H1 (cell line): ENCODE data around the gene CREBBP. TPM values are rescaled to one million over a fixed set of nuclear protein-coding genes. Genes with fewer than 3 reads are reported as not detected.

Source experiments
- CTCF ChIA-PET: fragments of 300-600 bp; sonication (Branson Sonifier 250); formaldehyde crosslinking; loops from one replicate; lab custom pipeline; 2021; ENCODE audit not compliant: partially characterized antibody; lab: Charles Lee
- POLR2A ChIA-PET: fragments of 300-600 bp; sonication (Branson Sonifier 250); formaldehyde crosslinking; loops from one replicate; lab custom pipeline; 2021; ENCODE audit warnings: inconsistent platforms; ENCODE audit not compliant: partially characterized antibody; lab: Charles Lee
- DNase-seq, 2 experiments: peaks; one replicate each; pipeline versions ENCODE4 v3.0.0 to v3.0.0-alpha.2; 2010 to 2022; ENCODE audit warnings: low spot score in 2 of 2, low read depth in 1 of 2, mixed read lengths in 1 of 2
- FAIRE-seq: peaks from 2 replicates; lab custom pipeline; 2011; peaks lifted over from hg19 to GRCh38; lab: Jason Lieb, UNC
- H2AFZ ChIP-seq: 2 replicates; pipeline ENCODE4 v1.8.1; 2012; ENCODE audit warnings: low read length, inconsistent platforms
- H2AK5ac ChIP-seq: 2 replicates; pipeline ENCODE4 v1.6.1; 2013; ENCODE audit warnings: low read depth, low read length
- H2BK120ac ChIP-seq: replicated peaks from 2 replicates; pipeline ENCODE3; 2013; ENCODE audit warnings: low read depth, low read length, inconsistent platforms
- H2BK12ac ChIP-seq: 2 replicates; pipeline ENCODE4 v1.6.1; 2013; ENCODE audit warnings: low read depth, low read length
- H2BK15ac ChIP-seq: 2 replicates; pipeline ENCODE4 v1.6.1; 2013; ENCODE audit warnings: low read length
- H2BK20ac ChIP-seq: 2 replicates; pipeline ENCODE4 v1.6.1; 2013; ENCODE audit warnings: low read length
- H2BK5ac ChIP-seq: 2 replicates; pipeline ENCODE4 v1.6.1; 2013; ENCODE audit warnings: low read depth, low read length
- H3K14ac ChIP-seq: 2 replicates; pipeline ENCODE4 v1.6.1; 2013; ENCODE audit warnings: inconsistent platforms; ENCODE audit not compliant: insufficient read length
- H3K18ac ChIP-seq: 2 replicates; pipeline ENCODE4 v1.6.1; 2013; ENCODE audit warnings: low read length; ENCODE audit errors: extremely low read depth
- H3K23ac ChIP-seq: 2 replicates; pipeline ENCODE4 v1.6.1; 2013; ENCODE audit warnings: inconsistent platforms; ENCODE audit not compliant: insufficient read length
- H3K23me2 ChIP-seq: 2 replicates; pipeline ENCODE4 v1.6.1; 2013; ENCODE audit warnings: low read depth, low read length
- H3K27ac ChIP-seq: 2 replicates; pipeline ENCODE4 v1.6.1; 2011; ENCODE audit warnings: low read depth, low read length, inconsistent platforms
- H3K27me3 ChIP-seq, 4 experiments: replicated peaks in 1 of 4; 1 replicate in 1 of 4; 2 replicates in 3 of 4; pipeline versions ENCODE4 v1.6.1 to v1.8.1; 2011 to 2013; ENCODE audit warnings: low read length in 3 of 4, mild to moderate bottlenecking in 3 of 4, inconsistent platforms in 2 of 4, mixed read lengths in 2 of 4, moderate library complexity in 1 of 4; ENCODE audit not compliant: control insufficient read depth in 3 of 4, insufficient read depth in 3 of 4; ENCODE audit errors: extremely low read depth in 1 of 4
- H3K36me3 ChIP-seq, 4 experiments: 2 replicates each; pipeline versions ENCODE4 v1.6.1 to v1.8.1; 2011 to 2013; ENCODE audit warnings: mild to moderate bottlenecking in 4 of 4, low read length in 3 of 4, moderate library complexity in 2 of 4, control low read depth in 1 of 4, inconsistent platforms in 1 of 4; ENCODE audit not compliant: insufficient read depth in 4 of 4, control insufficient read depth in 2 of 4
- H3K4ac ChIP-seq: replicated peaks from 2 replicates; pipeline ENCODE3; 2013; ENCODE audit warnings: low read length, low read depth, mixed read lengths, inconsistent platforms; ENCODE audit not compliant: insufficient read length
- H3K4me1 ChIP-seq, 4 experiments: replicated peaks in 1 of 4; 1 replicate in 1 of 4; 2 replicates in 3 of 4; pipeline versions ENCODE4 v1.6.1 to v1.8.1; 2011 to 2013; ENCODE audit warnings: low read length in 3 of 4, inconsistent platforms in 2 of 4, mixed read lengths in 1 of 4; ENCODE audit not compliant: insufficient read depth in 4 of 4, control insufficient read depth in 3 of 4
- H3K4me2 ChIP-seq, 2 experiments: 2 replicates each; pipeline versions ENCODE4 v1.6.1 to v1.8.1; 2011 to 2013; ENCODE audit warnings: low read depth in 2 of 2, low read length in 2 of 2, control low read depth in 1 of 2, inconsistent platforms in 1 of 2, mild to moderate bottlenecking in 1 of 2; ENCODE audit not compliant: insufficient read depth in 1 of 2
- H3K4me3 ChIP-seq, 4 experiments: fragments of 200-600, 300-600 bp in 1 of 4; sonication (generic), shearing (Covaris generic), sonication (Bioruptor Twin) in 1 of 4; 2 replicates each; pipeline versions ENCODE4 v1.5.1 to v1.8.1; 2011 to 2016; ENCODE audit warnings: low read length in 4 of 4, low read depth in 3 of 4, control low read depth in 2 of 4, inconsistent platforms in 2 of 4, mild to moderate bottlenecking in 2 of 4, mixed read lengths in 1 of 4, moderate library complexity in 1 of 4; ENCODE audit not compliant: insufficient read depth in 2 of 4; ENCODE audit errors: extremely low read depth in 1 of 4
- H3K56ac ChIP-seq: replicated peaks from 2 replicates; pipeline ENCODE3; 2013; ENCODE audit warnings: low read depth, mild to moderate bottlenecking, mixed read lengths, low read length, inconsistent platforms; ENCODE audit not compliant: insufficient read length
- H3K79me1 ChIP-seq: 2 replicates; pipeline ENCODE4 v1.6.1; 2013; ENCODE audit warnings: low read depth, low read length, control low read depth
- H3K79me2 ChIP-seq, 2 experiments: 2 replicates each; pipeline versions ENCODE4 v1.6.1 to v1.8.1; 2012 to 2013; ENCODE audit warnings: low read length in 2 of 2, mild to moderate bottlenecking in 2 of 2, inconsistent platforms in 1 of 2; ENCODE audit not compliant: insufficient read depth in 2 of 2, control insufficient read depth in 1 of 2
- H3K9ac ChIP-seq, 4 experiments: replicated peaks in 1 of 4; 1 replicate in 1 of 4; 2 replicates in 3 of 4; pipeline versions ENCODE4 v1.6.1 to v1.8.1; 2011 to 2013; ENCODE audit warnings: low read depth in 3 of 4, low read length in 3 of 4, control low read depth in 2 of 4, mild to moderate bottlenecking in 2 of 4, moderate library complexity in 2 of 4, inconsistent platforms in 1 of 4; ENCODE audit errors: extremely low read depth in 1 of 4
- H3K9me3 ChIP-seq, 2 experiments: 2 replicates each; pipeline versions ENCODE4 v1.6.1 to v1.8.1; 2012 to 2013; ENCODE audit warnings: mild to moderate bottlenecking in 2 of 2, moderate library complexity in 2 of 2, control low read depth in 1 of 2, inconsistent platforms in 1 of 2, low read depth in 1 of 2, low read length in 1 of 2, mixed read lengths in 1 of 2; ENCODE audit not compliant: insufficient read depth in 2 of 2
- H4K20me1 ChIP-seq, 2 experiments: replicated peaks in 1 of 2; 2 replicates each; pipeline versions ENCODE3 to v1.8.1; 2011 to 2013; ENCODE audit warnings: inconsistent platforms in 2 of 2, low read length in 2 of 2, mild to moderate bottlenecking in 1 of 2; ENCODE audit not compliant: insufficient read depth in 2 of 2, control insufficient read depth in 1 of 2
- H4K5ac ChIP-seq: 2 replicates; pipeline ENCODE4 v1.6.1; 2013; ENCODE audit warnings: low read length, low read depth, mixed read lengths, inconsistent platforms; ENCODE audit not compliant: insufficient read length
- H4K8ac ChIP-seq: 2 replicates; pipeline ENCODE4 v1.8.0; 2013; ENCODE audit warnings: mild to moderate bottlenecking, moderate library complexity, low read length, inconsistent platforms; ENCODE audit not compliant: insufficient read depth; ENCODE audit errors: extremely low read depth
- H4K91ac ChIP-seq: replicated peaks from 2 replicates; pipeline ENCODE3; 2013; ENCODE audit warnings: low read length, mixed read lengths, inconsistent platforms; ENCODE audit not compliant: insufficient read length
- CBX5 ChIP-seq: fragments of 300-800, 300-1000 bp; sonication (generic); IDR thresholded peaks from 2 replicates; pipeline ENCODE4 v1.7.1; 2016; ENCODE audit warnings: antibody characterized with exemption, low read length, low read depth
- CHD1 ChIP-seq: IDR thresholded peaks from 2 replicates; pipeline ENCODE4 v1.6.1; 2012; ENCODE audit warnings: low read depth, low read length, improper control_type of control experiment
- TEAD4 ChIP-seq: IDR thresholded peaks from 2 replicates; pipeline ENCODE4 v1.6.1; 2012; ENCODE audit warnings: low read depth, low read length, inconsistent platforms, mixed read lengths
- WGBS, 2 experiments: shearing (Covaris generic) in 1 of 2; methylation state at CpG; one replicate each; pipeline versions ENCODE4 v1.1.6 to v1.1.7; 2013 to 2015; ENCODE audit warnings: low lambda C conversion rate in 2 of 2, mixed read lengths in 2 of 2, inconsistent platforms in 1 of 2, low coverage in 1 of 2, missing lambda C conversion rate in 1 of 2; ENCODE audit not compliant: insufficient replicate concordance in 2 of 2, insufficient coverage in 1 of 2, insufficient read length in 1 of 2; ENCODE audit errors: extremely low coverage in 1 of 2, missing lambda C conversion rate in 1 of 2; 5-methylcytosine and 5-hydroxymethylcytosine counted together
- polyA plus RNA-seq, 7 experiments: library from polyadenylated mRNA; depleted of rRNA in 3 of 7; stranded (reverse) in 5 of 7; unstranded in 2 of 7; fragments of >200 nt in 5 of 7; fragments of 200-250 nt in 2 of 7; gene quantifications; 1 replicate in 5 of 7; 2 replicates in 1 of 7; 4 replicates in 1 of 7; pipeline versions ENCODE4 v1.2.1 to v1.2.3, GENCODE V29; 2011 to 2013; ENCODE audit warnings: missing spikeins in 2 of 7, mixed read lengths in 2 of 7
- total RNA-seq: library from RNA; stranded (reverse); fragmentation: NEBNext Ultra II Directional; extraction: Animal tissue kit (Norgen Biotek cat#: 25700); gene quantifications from 2 replicates; pipeline ENCODE4 v1.2.1, GENCODE V29; 2021
- TF ChIP-seq, protein P1 (sequence below): IDR thresholded peaks from 2 replicates; pipeline ENCODE4 v1.6.1; 2012; ENCODE audit warnings: inconsistent platforms
- TF ChIP-seq, protein P2 (sequence below): IDR thresholded peaks from 2 replicates; pipeline ENCODE4 v1.6.1; 2011; ENCODE audit warnings: low read length, improper control_type of control experiment

Gene CREBBP
- total and polyA plus RNA-seq, 2 of the 8 experiments (the other 6 are each of a cell fraction or from before 2014, with no cell fraction given): 10.0 to 60.1 TPM

DNA sequence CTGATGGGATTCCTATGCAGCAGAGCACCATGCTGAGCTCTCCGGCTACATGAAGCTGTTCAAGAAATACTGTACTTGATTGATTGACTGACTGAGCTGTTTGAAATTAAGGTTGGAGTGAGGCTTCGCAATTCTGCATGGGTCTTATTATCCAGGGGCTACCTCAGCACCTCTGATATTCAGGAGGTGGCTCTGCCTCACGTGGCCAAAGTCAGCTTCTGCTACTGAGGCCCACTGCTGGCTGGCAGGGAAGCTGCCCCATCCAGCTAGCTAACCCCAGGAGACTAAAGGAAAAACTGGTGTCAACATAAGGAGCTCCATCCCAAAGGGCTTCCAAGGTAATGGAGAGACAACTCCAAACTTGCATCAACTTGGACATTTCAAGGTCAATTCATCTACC is 97.0 kb downstream of the CREBBP start:
- no peak overlapping the region for H2AK5ac ChIP-seq
- H4K91ac ChIP-seq: no peak overlapping the region
- H3K4me2 ChIP-seq: no peak overlapping the region
- DNase-seq (no peak), FAIRE-seq (no peak)
- no peaks in the 10 kb centered on the region for H3K27me3 ChIP-seq
- no peak overlapping the region for H3K9ac ChIP-seq
- POLR2A ChIA-PET: no interaction called here
- no peaks in the 10 kb centered on the region for H3K4me1 ChIP-seq
- H3K23ac ChIP-seq: no peak overlapping the region
- no peak overlapping the region for H3K4ac ChIP-seq
- CTCF ChIA-PET: no interaction called here
- no peak overlapping the region for H2BK120ac ChIP-seq
- no peaks in the 10 kb centered on the region for H3K23me2 ChIP-seq
- H3K27ac ChIP-seq: no peak overlapping the region
- H3K79me2 ChIP-seq: 0 out of 4 replicates have a peak, but pooled peaks cover 0 to 10% of the 10 kb centered on the region in 2 experiments
- no peak overlapping the region for H3K4me3 ChIP-seq
- H3K36me3 ChIP-seq: peaks cover 7 to 33% (median 20%) of the 10 kb centered on the region in 4 experiments
- peaks cover 3 to 7% of the 10 kb centered on the region in 2 experiments for H4K20me1 ChIP-seq
- H2BK5ac ChIP-seq: no peak overlapping the region
- no peak overlapping the region for H4K5ac ChIP-seq
- no peak overlapping the region for H2BK15ac ChIP-seq
- H3K9me3 ChIP-seq: no peaks in the 10 kb centered on the region
- H3K14ac ChIP-seq: no peak overlapping the region
- H2AFZ ChIP-seq: no peak overlapping the region
- 84% methylated on average over 3 of the region's 3 CpGs; no CpG with 5 or more reads in 1 of the 2 experiments for WGBS, 2 experiments
- no peak overlapping the region for H3K18ac ChIP-seq
- no peak overlapping the region for H4K8ac ChIP-seq
- H2BK12ac ChIP-seq: no peak overlapping the region
- TF ChIP-seq, protein P1, sequence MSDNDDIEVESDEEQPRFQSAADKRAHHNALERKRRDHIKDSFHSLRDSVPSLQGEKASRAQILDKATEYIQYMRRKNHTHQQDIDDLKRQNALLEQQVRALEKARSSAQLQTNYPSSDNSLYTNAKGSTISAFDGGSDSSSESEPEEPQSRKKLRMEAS: no peak
- TF ChIP-seq CBX5 (no peak), CHD1 (no peak), TEAD4 (no peak)
- TF ChIP-seq, protein P2, sequence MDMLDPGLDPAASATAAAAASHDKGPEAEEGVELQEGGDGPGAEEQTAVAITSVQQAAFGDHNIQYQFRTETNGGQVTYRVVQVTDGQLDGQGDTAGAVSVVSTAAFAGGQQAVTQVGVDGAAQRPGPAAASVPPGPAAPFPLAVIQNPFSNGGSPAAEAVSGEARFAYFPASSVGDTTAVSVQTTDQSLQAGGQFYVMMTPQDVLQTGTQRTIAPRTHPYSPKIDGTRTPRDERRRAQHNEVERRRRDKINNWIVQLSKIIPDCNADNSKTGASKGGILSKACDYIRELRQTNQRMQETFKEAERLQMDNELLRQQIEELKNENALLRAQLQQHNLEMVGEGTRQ: no peak
- no peak overlapping the region for H3K56ac ChIP-seq
- H2BK20ac ChIP-seq: no peak overlapping the region
- H3K79me1 ChIP-seq: peaks cover 9% of the 10 kb centered on the region; the same call in 1 of the 2 replicates
